ENCODE results near the gene CGAS. TPM values are rescaled to one million over a fixed set of nuclear protein-coding genes. Genes with fewer than 3 reads are reported as not detected.
A peak's percentile ranks its signal among the peaks of the same experiment; 100 is the strongest.

Gene CGAS
- total and polyA plus RNA-seq, 9 of the 15 experiments (the other 6 are each of a cell fraction or from before 2014, with no cell fraction given): 0.01 to 0.32 (median 0.06) TPM; not detected in 2

- TF ChIP-seq NEUROD1 (IDR thresholded peaks at IDR 0.05; ENCODE audit: borderline replicate concordance, low read depth, low read length, partially characterized antibody) (no peak), IRF9 (tag; IDR thresholded peaks at IDR 0.05) (no peak), ZNF764 (CRISPR knock-in tag; IDR thresholded peaks at IDR 0.05; ENCODE audit: low read depth) (no peak), ETS1 (conservative IDR thresholded peaks at IDR 0.05; ENCODE audit: control insufficient read depth, low read depth, low read length) (no peak), ZNF780A (CRISPR knock-in tag; IDR thresholded peaks at IDR 0.05) (no peak), SFPQ (IDR thresholded peaks at IDR 0.05; ENCODE audit: low read depth, low read length) (no peak), FOXJ2 (tag; IDR thresholded peaks at IDR 0.05) (no peak), TRIM25 (IDR thresholded peaks at IDR 0.05; ENCODE audit: borderline replicate concordance) (no peak), TEAD1 (CRISPR knock-in tag; IDR thresholded peaks at IDR 0.05) (0 out of 4 replicates have a peak, but pooled peaks of 1 of the 2 experiments have one; percentile 66), SRSF1 (IDR thresholded peaks at IDR 0.05; ENCODE audit: low read depth, low read length) (no peak), MECOM (CRISPR knock-in tag; IDR thresholded peaks at IDR 0.05) (no peak), SIN3A (IDR thresholded peaks at IDR 0.05; ENCODE audit: borderline replicate concordance in 2 of 2, control insufficient read depth in 1 of 2, low read depth in 2 of 2, low read length in 2 of 2) (no peak), ZNF232 (CRISPR knock-in tag; IDR thresholded peaks at IDR 0.05) (no peak), ZZZ3 (IDR thresholded peaks at IDR 0.05) (no peak), RB1 (IDR thresholded peaks at IDR 0.05; ENCODE audit: low read depth) (peak; percentile 7; the same call in 1 of the 2 replicates), ARID1B (IDR thresholded peaks at IDR 0.05) (peak; percentile 69), ZMIZ1 (IDR thresholded peaks at IDR 0.05; ENCODE audit: low read depth in 2 of 2, low read length in 2 of 2) (0 out of 4 replicates have a peak, but pooled peaks of 1 of the 2 experiments have one; percentile 34)
These were observed 63.1 kb downstream of the CGAS start (continued) for GRCh38 chr6:73388800-73389512.

Data from K562 (cell line).